GM21423 (cell line): ENCODE results near the gene SLC6A19.
"Not testable (repeated sequence)": the region's sequence is repeated elsewhere in the genome, so short reads cannot be mapped to it uniquely, and the experiment has no call there.

Experiments used
- ATAC-seq: cut with Tn5 transposase; IDR thresholded peaks from one replicate; pipeline ENCODE4 v1.9.1; 2021; ENCODE audit warnings: mild to moderate bottlenecking, moderate library complexity; ENCODE audit not compliant: unreplicated experiment

The SLC6A19 gene

GRCh38 chr5:1220351-1220750 lies 19.0 kb downstream of the SLC6A19 start:
- no peak for ATAC-seq

- ATAC-seq, result no peak
Measured at GRCh38 chr5:1220831-1221230, 19.4 kb downstream of the SLC6A19 start.

- no peak for ATAC-seq
Measured at GRCh38 chr5:1221721-1222120, 20.3 kb downstream of the SLC6A19 start.

- ATAC-seq, result no peak
Measured at GRCh38 chr5:1222147-1222546, 20.8 kb downstream of the SLC6A19 start.

GRCh38 chr5:1222621-1223277 lies 21.4 kb downstream of the SLC6A19 start:
- no peak for ATAC-seq

GRCh38 chr5:1223278-1223670 lies 21.9 kb downstream of the SLC6A19 start:
- no peak for ATAC-seq

- ATAC-seq, result no peak
Measured at GRCh38 chr5:1224631-1225030, 23.2 kb downstream of the SLC6A19 start.

- ATAC-seq, result no peak
Measured at GRCh38 chr5:1225081-1225480, 23.7 kb downstream of the SLC6A19 start, which contains the start of gene SLC6A18. Gene SLC6A18 (plus strand): TSS chr5:1225381. CDS start chr5:1225478, 97 bp downstream.

GRCh38 chr5:1226231-1226630 lies 24.8 kb downstream of the SLC6A19 start:
- no peak for ATAC-seq

GRCh38 chr5:1226839-1227581 lies 25.6 kb downstream of the SLC6A19 start:
- no peak for ATAC-seq

GRCh38 chr5:1227667-1228066 lies 26.3 kb downstream of the SLC6A19 start:
- no peak for ATAC-seq

- ATAC-seq, result no peak
Measured at GRCh38 chr5:1228120-1228519, 26.7 kb downstream of the SLC6A19 start.

GRCh38 chr5:1229023-1229422 lies 27.6 kb downstream of the SLC6A19 start:
- ATAC-seq, result not testable (repeated sequence)

- no peak for ATAC-seq
Measured at GRCh38 chr5:1229822-1230221, 28.4 kb downstream of the SLC6A19 start.

GRCh38 chr5:1230551-1230950 lies 29.2 kb downstream of the SLC6A19 start:
- ATAC-seq, result no peak

GRCh38 chr5:1231354-1231905 lies 30.0 kb downstream of the SLC6A19 start:
- no peak for ATAC-seq

- ATAC-seq, result no peak
Measured at GRCh38 chr5:1232780-1233179, 31.4 kb downstream of the SLC6A19 start.

GRCh38 chr5:1235379-1235778 lies 34.0 kb downstream of the SLC6A19 start:
- no peak for ATAC-seq

- no peak for ATAC-seq
Measured at GRCh38 chr5:1235838-1236237, 34.4 kb downstream of the SLC6A19 start.

GRCh38 chr5:1239505-1240251 lies 38.3 kb downstream of the SLC6A19 start:
- ATAC-seq, result no peak

- no peak for ATAC-seq
Measured at GRCh38 chr5:1240496-1241260, 39.3 kb downstream of the SLC6A19 start.
